Renal cortical epithelial cell (primary cell): ENCODE measurements around the gene RXRG. TPM values are rescaled to one million over a fixed set of nuclear protein-coding genes. Genes with fewer than 3 reads are reported as not detected.

Experiments
- DNase-seq: peaks from one replicate; pipeline ENCODE4 v3.0.0-alpha.2; 2011; ENCODE audit warnings: low read depth
- total RNA-seq: library from RNA; depleted of rRNA; stranded (reverse); fragments of >200 nt; gene quantifications from 2 replicates; pipeline ENCODE4 v1.2.3, GENCODE V29; 2014

The RXRG gene
- total RNA-seq, 1 donor from 2014 or later, result not detected

DNA sequence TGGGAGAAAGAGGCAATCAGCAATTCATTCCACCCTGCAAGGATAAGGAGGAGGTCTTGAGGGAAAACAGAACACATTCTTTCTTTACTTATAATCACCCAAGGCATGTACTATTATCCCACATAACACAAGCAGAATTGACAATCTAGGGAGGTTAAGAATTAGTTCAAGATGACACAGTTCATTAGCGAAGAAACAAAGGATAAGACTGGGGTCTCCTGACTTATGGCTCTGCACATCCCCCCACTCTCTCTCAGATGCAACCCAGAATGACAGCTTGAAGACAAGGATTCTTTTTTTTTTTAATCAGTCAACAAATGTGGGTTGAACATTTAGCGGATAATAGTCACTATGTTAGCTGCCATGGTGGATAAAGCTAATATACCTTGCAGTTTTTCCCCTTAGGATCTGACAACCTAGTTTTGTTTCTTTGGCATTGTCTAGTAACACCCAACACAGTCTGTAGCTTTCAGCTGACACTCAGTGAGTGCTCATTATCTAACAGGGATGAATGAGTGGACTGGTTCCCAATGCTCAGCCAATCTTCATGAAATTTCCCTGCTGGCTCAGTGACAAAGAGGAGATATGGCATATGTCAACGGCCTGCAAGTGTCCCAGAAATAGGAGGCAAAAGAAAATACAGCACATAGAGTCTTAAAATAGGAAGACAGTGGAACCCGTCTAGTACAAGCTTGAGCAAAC lies 35.1 kb downstream of the RXRG start:
- DNase-seq, result no peak

DNA sequence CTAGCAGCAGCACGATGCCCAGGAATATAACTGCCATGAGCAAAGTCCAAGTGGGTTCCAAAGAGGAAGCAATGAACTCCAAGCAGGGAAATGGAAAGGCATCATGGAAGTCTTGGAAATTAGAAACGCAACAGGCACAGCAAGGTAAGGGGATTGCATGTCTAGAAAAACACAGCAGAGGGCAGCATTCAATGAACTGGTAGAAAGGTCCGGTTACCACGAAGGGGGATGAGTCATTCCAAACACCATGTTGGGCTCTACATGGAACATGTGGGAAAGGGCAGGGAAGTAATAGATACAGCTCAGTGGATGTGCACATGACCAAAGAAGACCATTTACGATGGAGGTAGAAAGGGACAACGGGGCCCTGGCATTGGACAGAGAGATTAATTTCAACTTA lies 36.4 kb downstream of the RXRG start:
- peak; percentile 40 for DNase-seq

DNA sequence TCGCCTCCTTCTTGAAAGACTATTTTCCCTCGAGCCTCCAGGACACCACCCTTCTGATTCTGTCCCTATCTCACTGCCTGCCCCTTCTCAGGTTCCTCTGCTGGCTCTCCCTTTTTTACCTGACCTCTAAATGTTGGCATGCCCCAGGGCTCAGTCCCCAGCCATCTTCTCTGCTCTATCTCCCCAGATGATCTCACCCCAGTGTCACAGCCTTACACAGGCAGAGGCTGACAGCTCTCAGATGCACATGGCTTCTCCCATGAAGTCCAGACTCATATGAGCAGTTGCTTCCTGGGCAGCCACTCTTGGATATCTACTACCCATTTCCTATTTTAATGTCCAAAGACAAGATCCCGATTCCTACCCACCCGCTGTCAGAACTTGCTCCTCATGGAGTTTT lies 37.5 kb downstream of the RXRG start:
- DNase-seq, result no peak

DNA sequence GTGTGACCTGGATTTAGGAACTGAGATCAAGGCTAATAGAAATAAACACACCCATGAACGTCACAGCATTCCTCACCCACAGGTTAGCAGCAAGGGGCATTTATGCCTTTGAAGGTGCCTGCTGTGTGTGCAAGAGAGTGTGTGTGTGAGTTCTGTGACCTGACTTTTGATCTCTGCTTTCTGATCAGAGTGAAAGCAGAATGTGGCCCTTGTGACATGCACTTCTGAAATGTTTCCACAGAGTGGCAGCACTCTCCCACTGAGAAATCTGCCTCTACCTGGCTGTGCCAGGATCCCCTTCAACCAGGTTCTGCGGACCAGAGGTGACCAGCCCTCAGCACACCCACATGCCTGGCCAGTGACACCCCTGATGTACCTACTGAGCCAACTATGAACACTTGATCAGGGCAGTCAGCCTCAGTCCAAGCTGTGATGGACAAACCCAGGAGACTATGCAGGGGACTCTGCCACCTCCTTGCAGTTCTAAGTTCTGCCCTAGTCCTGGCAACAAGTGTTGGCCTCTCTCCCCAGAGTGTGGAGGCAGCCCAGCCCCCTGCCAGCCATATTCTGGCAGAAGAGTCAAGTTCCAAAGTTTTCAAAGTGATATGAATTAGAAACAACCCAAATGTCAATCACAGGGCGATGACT lies 41.0 kb downstream of the RXRG start:
- DNase-seq, result peak; percentile 19

DNA sequence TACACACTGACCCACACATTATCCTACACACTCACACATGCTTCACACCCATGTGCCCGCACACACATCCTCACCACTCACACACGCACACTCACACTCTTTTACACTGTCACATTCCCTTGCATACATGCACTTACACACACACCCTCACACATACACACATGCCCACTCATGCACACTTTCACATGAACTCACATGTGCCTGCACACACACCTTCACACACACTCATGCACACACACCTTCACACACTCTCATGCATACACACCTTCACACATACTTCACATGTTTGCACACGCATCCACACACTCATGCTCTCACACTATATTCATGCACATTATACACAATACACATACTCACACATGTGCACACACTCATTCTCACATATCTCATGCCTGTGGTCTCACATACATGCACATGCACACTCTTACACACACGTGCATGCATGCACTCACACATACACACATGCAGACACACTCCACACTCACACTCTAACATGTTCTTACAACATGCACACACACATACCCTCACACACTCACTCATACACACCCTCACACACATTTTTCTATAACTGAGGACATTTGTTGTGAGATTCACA lies 42.3 kb downstream of the RXRG start:
- DNase-seq, result no peak

DNA sequence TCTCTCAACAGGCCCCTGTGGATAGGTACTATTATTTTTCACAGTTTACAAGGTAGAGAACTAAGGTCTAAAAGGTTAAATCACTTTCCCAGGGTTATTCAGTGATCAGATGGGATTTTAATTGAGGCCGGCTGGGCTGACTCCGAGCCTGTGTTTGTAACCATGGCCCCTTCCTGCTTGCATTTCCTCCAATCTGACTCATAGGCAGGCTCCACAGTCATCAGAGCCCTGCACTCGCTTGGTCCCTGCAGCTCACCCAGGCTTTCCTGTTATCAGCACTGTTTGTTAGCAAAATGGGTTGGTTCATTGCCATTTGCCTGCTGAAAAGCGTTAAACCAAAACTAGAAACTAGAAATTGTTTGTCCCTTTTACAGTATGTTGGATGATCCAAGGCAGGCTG lies 47.0 kb downstream of the RXRG start:
- DNase-seq, result peak; percentile 35

DNA sequence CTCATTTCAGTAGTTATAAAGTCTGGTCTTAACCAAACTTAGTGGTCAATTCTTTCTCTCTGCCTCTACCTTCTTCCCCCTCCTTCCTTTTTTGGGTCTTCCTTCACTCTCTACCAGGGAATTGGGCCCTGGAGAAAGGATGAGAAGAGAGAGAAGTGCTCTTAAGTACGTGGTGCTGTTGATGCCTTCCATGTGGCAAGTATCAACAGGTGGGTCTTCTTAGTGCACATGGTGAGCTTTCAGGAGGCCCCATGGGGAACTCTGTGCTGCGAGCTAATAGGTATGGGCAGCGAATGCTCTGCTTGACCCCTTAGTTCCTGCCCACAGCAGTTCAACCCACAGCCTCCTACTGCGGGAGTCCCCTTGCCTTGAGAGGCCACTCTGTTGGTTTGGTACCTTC lies 49.0 kb downstream of the RXRG start:
- DNase-seq, result no peak

DNA sequence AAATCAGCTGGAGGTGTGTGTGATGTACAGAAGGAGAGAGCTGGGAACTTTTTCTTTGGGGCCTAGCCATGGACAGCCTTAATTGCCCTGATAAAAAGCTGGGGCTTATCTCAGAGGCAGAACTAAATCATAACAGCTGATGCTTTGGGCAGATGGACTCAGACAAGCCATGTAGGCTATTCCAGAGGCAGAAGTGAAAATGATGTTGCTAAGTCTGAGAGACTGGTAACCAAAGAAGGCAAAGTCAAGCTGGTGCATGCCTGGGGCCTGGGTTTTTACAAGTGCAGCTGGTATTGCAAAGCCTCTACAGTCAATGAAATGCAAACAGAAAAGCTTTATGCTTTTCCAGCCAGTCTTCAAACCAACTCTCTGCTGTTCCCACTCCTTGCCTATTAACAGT lies 49.4 kb downstream of the RXRG start:
- DNase-seq, result no peak

DNA sequence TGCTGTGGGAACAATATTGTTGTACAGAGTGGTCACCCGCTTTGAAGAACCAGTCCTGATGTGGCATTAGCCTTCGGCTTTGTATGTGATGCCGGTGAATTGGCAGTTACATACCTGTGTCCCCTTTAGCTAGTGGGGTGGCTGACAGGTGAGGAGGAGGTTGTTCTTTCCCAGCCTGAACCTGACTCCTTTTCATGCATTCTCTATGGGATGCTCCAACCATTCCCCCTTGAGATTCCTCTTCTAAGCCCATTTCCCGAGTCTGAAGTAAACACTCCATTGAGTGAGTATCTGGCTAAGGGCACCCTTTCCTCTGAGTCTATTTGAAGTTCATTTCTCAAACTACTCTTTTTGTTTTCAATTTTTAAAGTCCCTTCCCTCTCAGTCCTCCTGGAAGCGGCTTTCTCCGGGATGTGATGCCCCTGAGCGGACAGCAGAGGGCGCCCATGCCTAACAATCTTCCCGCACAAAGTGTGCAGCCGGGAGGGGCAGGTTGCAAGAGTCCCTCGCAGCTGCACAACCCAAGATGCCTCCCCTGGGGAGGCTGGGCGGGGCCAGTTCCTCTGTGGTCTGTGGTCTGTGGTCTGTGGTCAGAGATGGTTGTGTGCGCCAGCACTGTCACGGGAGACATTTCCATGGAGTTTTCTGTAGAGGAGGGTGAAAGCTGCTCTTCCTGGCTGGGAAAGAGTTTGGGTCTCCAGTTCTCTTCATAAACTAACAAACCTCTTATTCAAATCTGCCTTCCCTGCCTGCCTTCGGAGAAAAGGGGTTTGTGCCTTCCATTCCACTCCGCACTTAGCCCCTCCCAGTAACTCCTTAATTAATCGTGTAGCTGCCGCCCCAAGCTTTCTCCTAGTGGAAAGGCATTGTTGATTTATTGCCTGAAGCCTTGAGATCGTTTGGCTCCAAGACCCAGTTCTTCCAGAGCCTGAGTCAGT lies 52.0 kb downstream of the RXRG start:
- peak; percentile 75 for DNase-seq

DNA sequence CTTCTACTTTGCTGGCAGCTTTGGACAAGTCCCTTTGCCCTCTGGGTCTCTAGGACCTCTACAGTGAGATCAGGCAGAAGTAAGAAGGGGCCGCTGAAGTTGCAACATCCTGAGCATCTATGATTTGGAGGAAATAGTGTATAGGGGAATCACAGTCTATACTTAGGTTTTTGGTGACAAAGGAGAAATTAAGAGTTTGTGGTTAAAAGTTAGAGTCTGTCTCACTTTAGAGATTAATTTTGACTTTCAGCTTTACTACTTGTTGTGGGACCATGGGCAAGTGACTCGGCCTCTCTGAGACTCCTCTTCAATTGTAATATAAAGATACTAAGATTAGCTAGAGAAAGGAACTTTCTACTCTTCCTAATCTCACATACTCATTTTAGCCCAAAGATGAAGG lies 55.3 kb downstream of the RXRG start:
- no peak for DNase-seq

DNA sequence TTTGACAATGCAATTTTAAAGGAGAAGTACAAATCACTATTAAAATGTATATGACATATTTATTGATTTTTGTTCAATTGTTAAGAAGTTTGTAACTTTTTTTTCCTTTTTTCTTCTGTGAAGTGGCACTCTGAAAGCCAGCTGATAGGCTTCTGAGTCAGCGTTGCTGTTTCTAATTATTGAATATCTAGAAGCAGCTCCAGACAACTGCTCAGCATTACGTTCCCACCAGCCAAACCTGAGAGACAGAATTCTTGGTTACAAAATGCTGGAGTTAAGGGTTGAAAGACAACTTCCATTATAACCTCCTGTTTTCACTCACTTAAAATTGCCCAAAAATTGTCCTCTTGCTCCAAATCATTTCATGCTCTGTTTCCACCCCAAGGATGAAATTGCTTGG lies 57.0 kb downstream of the RXRG start:
- DNase-seq, result no peak

DNA sequence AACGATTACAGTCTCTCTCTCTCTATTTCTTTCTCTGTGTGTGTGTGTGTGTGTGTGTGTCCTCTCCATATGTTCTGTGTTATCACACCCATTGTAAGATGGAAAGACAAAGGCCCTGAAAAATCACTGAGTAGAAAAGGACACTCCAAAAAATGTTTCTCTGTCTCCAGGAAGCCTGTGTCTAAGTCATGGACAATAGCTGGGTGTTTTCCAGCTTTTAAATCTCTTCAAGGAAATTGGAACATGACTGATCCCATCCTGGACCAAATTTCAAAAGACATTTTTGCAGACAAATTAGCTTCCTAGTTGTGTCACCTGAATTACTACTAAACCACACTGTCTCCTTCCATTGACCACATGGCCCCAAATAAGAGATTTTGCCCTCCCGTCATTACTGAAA lies 57.4 kb downstream of the RXRG start:
- no peak for DNase-seq

DNA sequence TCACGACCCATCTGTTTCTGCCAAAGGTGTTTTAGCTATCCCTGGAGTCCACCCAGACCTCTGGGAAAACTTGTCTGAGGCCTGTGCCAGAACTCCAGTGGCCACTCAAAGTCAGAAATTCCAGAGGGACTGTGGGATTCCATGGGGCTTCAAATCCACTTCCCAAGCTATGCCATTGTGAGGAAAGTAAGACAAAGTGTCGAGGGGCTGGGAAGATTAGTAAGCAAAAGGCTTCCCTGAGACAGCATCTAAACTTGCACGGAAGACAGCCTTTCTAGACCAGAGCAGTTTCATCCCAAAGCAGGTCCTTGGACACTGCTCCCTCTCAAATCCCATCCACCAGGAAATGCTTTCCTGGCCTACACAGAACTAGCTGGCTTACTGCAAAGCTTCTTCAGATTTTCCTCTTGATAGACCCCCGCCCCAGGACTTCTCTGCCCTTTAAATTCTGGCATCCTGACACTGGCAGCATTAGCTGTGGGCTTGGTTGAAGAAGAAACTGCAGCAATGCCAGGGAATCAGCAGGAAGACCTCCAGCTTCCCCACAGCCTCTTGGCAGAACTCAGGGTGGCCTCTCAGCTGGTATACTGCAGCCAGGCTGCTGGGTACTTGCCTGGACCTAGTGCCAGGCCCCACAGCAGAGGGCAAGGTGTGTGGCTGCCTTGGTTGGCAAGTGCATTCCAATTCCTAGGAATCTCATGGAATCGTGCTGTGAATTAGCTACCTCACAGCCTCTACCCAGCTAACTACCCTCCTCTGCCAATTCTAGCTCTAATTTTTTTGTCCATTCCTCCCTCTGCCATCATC lies 61.1 kb downstream of the RXRG start:
- no peak for DNase-seq

DNA sequence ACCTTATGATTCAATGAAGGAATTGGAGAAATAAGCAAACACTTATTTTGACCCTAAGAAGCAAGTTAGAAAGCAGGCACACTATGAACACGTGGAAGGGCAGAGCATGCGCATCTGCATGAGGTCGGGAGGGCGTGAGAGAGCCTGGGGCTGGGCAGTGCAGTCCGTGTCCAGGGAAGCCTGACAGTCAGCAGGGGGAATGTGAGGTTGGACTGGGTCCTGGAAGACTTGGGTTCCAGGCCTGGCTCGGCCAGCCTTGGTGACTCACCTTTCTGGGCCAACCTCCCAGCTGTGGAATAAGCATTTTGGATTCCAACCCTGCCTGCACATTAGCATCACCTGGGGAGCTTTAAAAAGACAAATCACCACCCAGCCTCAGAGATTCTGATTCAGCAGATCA lies 61.9 kb downstream of the RXRG start:
- peak; percentile 22 for DNase-seq

DNA sequence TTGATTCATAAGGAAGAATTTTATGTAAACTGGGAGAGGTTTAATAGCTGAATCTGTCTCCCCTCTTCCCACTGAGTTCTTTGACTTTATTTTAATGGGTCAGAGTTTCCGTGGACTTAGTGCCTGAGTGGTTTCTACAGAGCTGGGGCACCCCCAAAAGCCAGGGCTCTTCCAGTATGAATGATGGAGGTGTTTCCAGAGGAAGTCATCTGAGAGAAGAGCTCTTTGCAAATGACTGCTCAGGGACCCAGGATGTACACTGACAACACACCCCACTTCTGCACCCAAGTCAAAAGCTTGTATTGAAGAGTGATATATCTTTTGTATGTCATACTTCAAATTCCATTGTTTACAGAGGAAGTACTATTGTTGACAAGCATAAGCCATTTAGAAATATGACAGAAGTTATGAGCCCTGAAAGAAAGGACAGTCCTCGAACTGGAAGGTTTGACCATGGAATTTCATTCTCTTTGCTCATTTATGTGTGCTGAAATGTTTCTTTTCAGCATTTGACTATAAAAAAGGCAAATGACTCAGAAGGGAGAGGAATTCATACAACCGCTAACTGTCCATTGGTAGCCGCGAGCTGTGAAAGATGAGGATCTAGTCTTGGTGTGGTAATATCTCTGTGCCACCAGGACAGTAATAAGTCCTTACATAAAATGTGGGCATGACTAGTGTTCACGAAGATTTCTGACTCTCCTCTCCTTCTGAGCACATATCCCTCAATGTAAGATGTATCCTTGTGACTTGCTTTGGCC lies 63.0 kb downstream of the RXRG start:
- no peak for DNase-seq

DNA sequence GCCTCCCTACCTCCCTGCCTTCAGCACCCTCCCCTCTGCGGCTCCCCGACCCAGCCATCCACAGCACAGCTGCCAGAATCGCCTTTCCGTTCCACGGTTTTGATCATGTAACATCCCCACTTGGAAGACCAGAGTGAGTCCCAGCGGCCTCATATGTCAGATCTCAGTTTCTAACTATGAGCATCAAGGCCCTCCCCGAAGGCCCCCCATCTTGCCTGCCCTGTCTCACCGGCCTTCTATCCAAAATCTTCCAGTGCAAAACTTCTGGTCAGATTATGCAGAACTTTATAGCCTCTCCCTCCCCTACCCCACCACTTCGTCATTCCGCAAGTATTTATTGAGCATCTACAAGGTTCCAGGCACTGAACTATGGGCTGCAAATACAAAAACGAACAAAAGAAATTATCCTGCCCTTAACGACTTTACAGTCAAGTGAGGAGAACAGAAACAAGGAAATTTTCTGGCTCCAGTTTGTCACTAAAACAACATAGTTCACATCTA lies 68.1 kb downstream of the RXRG start:
- no peak for DNase-seq

DNA sequence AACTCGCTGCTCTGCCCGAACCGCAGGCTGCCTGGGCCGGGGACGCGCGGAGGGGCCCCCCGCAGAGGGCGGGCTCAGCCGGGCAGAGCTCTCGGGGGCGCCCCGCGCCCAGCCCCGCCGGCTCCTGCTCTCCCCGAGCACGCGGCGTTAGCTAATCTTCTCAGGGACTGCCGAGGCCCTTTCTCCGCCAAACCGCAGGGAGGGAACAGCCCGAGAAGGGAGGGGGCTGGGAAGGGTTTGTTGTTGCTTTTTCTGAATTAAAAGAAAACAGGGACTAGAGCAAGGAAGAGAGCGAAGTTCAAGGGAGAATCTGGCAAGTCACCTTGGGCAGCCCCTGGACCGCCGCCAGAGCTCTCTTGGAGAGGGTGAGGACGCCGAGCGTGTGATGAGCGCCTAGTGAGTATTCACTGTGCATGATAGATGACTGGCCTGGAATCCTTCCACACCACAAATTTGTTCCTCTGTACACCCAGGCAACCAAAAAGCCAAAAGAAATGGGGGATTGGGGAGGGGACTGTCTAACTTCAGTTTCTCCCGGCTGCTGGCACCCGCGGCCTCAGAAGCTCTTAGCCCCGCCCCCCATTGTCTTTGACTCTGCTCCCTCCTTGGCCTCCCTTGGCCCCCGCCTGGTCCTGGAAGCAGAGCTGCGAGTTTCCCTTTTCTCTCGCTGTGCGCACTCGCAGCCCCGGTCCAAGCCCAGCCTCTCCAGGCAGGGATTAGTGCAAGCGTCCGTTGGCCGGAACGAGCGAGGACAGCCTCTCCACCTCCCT lies 68.7 kb downstream of the RXRG start:
- peak; percentile 87 for DNase-seq

DNA sequence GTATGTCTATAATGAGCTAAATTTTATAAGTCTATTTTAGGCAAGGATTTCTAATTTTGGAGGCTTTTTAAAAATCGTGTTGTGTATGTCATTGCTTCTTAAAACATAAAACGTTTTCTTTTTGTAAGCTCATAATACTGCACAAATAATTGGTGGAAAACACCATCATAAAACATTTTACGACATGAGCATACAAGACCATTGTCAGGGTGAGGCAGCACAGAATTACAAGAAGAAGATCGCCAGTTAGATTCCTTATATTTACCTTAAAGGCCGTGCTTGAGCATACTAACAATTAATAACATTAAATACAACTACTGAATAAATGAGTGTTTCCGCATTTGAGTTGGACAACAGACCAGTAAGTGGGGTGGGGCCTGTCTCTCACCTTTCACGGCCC lies 69.3 kb downstream of the RXRG start:
- no peak for DNase-seq

DNA sequence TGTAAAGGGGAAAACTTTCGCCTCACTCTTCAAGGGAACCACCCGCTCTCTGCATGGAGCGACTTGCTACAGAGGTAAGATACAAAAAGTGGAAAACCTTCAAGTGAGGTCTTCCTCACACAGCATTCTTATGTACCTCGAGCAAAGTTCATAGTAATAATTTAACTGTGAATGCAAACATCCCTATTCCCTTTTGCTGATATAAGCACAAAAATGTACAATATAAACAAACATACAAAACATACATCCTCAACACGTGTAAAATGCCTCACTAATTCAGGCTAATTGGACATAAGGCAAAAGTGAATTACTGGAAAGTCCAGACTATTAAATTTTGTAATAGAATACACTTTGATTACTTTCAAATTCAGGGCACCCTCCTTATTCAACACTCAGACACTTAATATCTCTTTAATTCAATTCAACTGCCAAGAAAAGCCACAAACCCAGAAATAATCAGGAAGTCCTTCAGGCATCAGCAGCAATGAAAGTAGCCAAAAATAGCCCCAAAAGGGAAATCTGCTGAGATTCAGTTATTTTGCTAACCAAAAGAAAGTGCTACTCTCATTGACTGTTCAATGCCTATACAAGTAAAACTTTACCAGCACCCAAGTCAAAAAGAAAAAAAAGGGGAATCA lies 73.2 kb downstream of the RXRG start:
- DNase-seq, result no peak
